ENCODE measurements around the gene EFNB1. TPM values are rescaled to one million over a fixed set of nuclear protein-coding genes. Genes with fewer than 3 reads are reported as not detected.

The EFNB1 gene
- total and polyA plus RNA-seq, 2 of the 8 experiments (the other 6 are each of a cell fraction or from before 2014, with no cell fraction given), result 2.3 to 5.4 TPM

DNA sequence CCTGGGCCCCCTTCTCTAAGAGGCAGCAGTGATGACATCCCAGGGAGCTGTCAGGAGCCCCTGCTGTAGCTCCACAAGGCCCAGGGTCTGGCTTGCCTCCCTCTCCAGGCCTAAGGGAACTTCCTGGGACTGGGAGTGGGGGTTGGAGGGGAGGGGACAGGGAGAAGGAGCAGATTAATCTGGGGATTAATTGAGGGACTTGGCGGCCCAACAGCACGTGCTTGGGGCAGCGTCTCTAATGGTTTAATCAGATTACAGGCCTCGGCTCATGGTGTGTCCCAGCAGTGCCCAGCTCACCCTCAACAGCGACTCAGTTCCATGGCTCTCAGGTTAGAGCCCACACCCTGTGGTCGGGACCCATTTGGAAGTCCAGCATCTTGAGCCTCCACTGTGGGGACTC is 47.9 kb downstream of the EFNB1 start:
- no peak overlapping the region for H2AK5ac ChIP-seq (ENCODE audit: low read depth, low read length)
- peaks cover 0 to 2% of the 10 kb centered on the region in 2 experiments for H4K20me1 ChIP-seq (replicated peaks in 1 of 2; ENCODE audit: control insufficient read depth in 1 of 2, insufficient read depth in 2 of 2, low read length in 2 of 2)
- no peak overlapping the region for H4K91ac ChIP-seq (replicated peaks; ENCODE audit: insufficient read length, low read length)
- H3K27me3 ChIP-seq (replicated peaks in 1 of 4; ENCODE audit: control insufficient read depth in 3 of 4, extremely low read depth in 1 of 4, insufficient read depth in 3 of 4, low read length in 3 of 4), result no peaks in the 10 kb centered on the region
- H2AFZ ChIP-seq (ENCODE audit: low read length), result no peak overlapping the region
- no peak overlapping the region for H3K4me2 ChIP-seq (ENCODE audit: insufficient read depth in 1 of 2, low read depth in 2 of 2, low read length in 2 of 2)
- ChIA-PET CTCF (ENCODE audit: partially characterized antibody) (interaction anchor here (0.6 to 1.4 kb wide), 4 partner anchors 9 to 165 kb away, joined by 3 to 5 read pairs (median 4); no protein-coding TSS in a partner anchor), POLR2A (ENCODE audit: partially characterized antibody) (no interaction called here)
- H4K5ac ChIP-seq (ENCODE audit: insufficient read length, low read depth, low read length), result no peak overlapping the region
- H3K27ac ChIP-seq (ENCODE audit: low read depth, low read length), result no peak overlapping the region
- no peaks in the 10 kb centered on the region for H3K9me3 ChIP-seq (ENCODE audit: insufficient read depth in 2 of 2, low read depth in 1 of 2, low read length in 1 of 2)
- H2BK5ac ChIP-seq (ENCODE audit: low read depth, low read length), result no peak overlapping the region
- H3K4ac ChIP-seq (replicated peaks; ENCODE audit: insufficient read length, low read depth, low read length), result no peak overlapping the region
- no peak overlapping the region for H3K4me3 ChIP-seq (ENCODE audit: extremely low read depth in 1 of 4, insufficient read depth in 2 of 4, low read depth in 3 of 4, low read length in 4 of 4)
- no peak overlapping the region for H3K23ac ChIP-seq (ENCODE audit: insufficient read length)
- FAIRE-seq, result no peak
- H3K79me2 ChIP-seq (ENCODE audit: control insufficient read depth in 1 of 2, insufficient read depth in 2 of 2, low read length in 2 of 2), result no peaks in the 10 kb centered on the region
- TF ChIP-seq, protein P1, sequence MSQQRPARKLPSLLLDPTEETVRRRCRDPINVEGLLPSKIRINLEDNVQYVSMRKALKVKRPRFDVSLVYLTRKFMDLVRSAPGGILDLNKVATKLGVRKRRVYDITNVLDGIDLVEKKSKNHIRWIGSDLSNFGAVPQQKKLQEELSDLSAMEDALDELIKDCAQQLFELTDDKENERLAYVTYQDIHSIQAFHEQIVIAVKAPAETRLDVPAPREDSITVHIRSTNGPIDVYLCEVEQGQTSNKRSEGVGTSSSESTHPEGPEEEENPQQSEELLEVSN (IDR thresholded peaks at IDR 0.05), result no peak
- TF ChIP-seq TEAD4 (IDR thresholded peaks at IDR 0.05; ENCODE audit: low read depth, low read length) (no peak), HDAC6 (IDR thresholded peaks at IDR 0.05; ENCODE audit: low read depth, low read length) (no peak), CHD2 (IDR thresholded peaks at IDR 0.05; ENCODE audit: low read length) (no peak), HDAC2 (IDR thresholded peaks at IDR 0.05; ENCODE audit: borderline replicate concordance in 1 of 2, low read depth in 2 of 2, low read length in 2 of 2) (no peak), KDM4A (IDR thresholded peaks at IDR 0.05; ENCODE audit: low read depth, low read length, severe bottlenecking) (no peak), BRCA1 (IDR thresholded peaks at IDR 0.05; ENCODE audit: low read depth, low read length) (no peak), CBX5 (IDR thresholded peaks at IDR 0.05; ENCODE audit: low read depth, low read length) (no peak), TBP (IDR thresholded peaks at IDR 0.05; ENCODE audit: low read depth, low read length) (no peak)
- TF ChIP-seq, protein P2, sequence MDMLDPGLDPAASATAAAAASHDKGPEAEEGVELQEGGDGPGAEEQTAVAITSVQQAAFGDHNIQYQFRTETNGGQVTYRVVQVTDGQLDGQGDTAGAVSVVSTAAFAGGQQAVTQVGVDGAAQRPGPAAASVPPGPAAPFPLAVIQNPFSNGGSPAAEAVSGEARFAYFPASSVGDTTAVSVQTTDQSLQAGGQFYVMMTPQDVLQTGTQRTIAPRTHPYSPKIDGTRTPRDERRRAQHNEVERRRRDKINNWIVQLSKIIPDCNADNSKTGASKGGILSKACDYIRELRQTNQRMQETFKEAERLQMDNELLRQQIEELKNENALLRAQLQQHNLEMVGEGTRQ (IDR thresholded peaks at IDR 0.05; ENCODE audit: low read length), result no peak
- TF ChIP-seq, protein P3, sequence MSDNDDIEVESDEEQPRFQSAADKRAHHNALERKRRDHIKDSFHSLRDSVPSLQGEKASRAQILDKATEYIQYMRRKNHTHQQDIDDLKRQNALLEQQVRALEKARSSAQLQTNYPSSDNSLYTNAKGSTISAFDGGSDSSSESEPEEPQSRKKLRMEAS (IDR thresholded peaks at IDR 0.05), result no peak
- H3K18ac ChIP-seq (ENCODE audit: extremely low read depth, low read length), result no peak overlapping the region
- no peaks in the 10 kb centered on the region for H3K36me3 ChIP-seq (ENCODE audit: control insufficient read depth in 2 of 4, insufficient read depth in 4 of 4, low read length in 3 of 4)
- no peak overlapping the region for H3K9ac ChIP-seq (replicated peaks in 1 of 4; ENCODE audit: extremely low read depth in 1 of 4, low read depth in 3 of 4, low read length in 3 of 4)
- H2BK12ac ChIP-seq (ENCODE audit: low read depth, low read length), result no peak overlapping the region
- WGBS, 2 experiments (ENCODE audit: extremely low coverage in 1 of 2, insufficient coverage in 1 of 2, insufficient read length in 1 of 2, insufficient replicate concordance in 2 of 2, low coverage in 1 of 2, low lambda C conversion rate in 2 of 2, missing lambda C conversion rate in 1 of 2), result 67% methylated on average over 1 of the region's 6 CpGs; no CpG with 5 or more reads in 1 of the 2 experiments
- no peaks in the 10 kb centered on the region for H3K23me2 ChIP-seq (ENCODE audit: low read depth, low read length)
- no peak overlapping the region for H2BK120ac ChIP-seq (replicated peaks; ENCODE audit: low read depth, low read length)
- H3K56ac ChIP-seq (replicated peaks; ENCODE audit: insufficient read length, low read depth, low read length), result no peak overlapping the region
- DNase-seq (ENCODE audit: low read depth in 1 of 2, low spot score in 2 of 2), result no peak
- H2BK15ac ChIP-seq (ENCODE audit: low read length), result no peak overlapping the region
- no peaks in the 10 kb centered on the region for H3K79me1 ChIP-seq (ENCODE audit: low read depth, low read length)
- H2BK20ac ChIP-seq (ENCODE audit: low read length), result no peak overlapping the region
- peaks cover 2 to 17% (median 10%) of the 10 kb centered on the region in 4 experiments for H3K4me1 ChIP-seq (replicated peaks in 1 of 4; ENCODE audit: control insufficient read depth in 3 of 4, insufficient read depth in 4 of 4, low read length in 3 of 4)
- H4K8ac ChIP-seq (ENCODE audit: extremely low read depth, insufficient read depth, low read length), result no peak overlapping the region
- H3K14ac ChIP-seq (ENCODE audit: insufficient read length), result no peak overlapping the region
